Measurements from ENCODE around the gene SLC25A22.

SLC25A22 gene

GRCh38 chr11:820655-821511, 22.8 kb upstream of the SLC25A22 start:
- DNase-seq, result no peak

DNA sequence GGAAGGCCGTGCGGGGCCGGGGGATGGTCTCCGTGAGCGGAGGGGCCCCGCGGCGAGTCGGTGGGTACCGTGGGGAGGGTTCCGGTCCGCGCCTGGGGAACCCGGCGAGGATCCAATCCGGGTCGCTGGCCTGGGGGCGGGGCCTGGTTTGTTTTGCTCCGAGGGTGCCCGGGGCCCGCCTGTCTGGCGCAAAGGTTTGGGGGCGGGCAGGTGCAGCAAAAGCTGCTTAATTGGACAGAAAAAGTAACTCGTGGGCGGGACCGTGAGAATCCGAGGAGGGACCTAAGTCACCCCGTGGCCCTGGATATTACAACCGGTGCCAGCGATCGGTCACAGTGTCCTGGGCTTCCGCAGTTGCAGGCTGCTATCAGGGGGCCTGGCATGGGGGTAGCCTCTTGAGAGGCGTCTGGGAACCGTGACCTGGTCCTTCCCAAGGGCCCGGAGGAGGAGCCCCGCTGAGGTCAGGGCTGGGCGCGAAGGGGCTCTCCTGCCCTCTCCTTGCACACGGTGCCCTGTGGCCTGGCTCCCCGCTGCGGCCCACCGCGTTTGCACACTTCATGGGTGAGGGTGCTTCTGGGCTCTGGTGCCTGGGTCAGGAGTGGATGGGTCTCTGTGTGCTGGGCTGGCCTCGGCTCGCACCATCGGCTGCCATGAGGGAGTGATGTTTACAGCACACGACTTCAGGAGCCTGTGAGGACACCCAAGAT, 22.0 kb upstream of the SLC25A22 start:
- peak; percentile 94 for DNase-seq

DNA sequence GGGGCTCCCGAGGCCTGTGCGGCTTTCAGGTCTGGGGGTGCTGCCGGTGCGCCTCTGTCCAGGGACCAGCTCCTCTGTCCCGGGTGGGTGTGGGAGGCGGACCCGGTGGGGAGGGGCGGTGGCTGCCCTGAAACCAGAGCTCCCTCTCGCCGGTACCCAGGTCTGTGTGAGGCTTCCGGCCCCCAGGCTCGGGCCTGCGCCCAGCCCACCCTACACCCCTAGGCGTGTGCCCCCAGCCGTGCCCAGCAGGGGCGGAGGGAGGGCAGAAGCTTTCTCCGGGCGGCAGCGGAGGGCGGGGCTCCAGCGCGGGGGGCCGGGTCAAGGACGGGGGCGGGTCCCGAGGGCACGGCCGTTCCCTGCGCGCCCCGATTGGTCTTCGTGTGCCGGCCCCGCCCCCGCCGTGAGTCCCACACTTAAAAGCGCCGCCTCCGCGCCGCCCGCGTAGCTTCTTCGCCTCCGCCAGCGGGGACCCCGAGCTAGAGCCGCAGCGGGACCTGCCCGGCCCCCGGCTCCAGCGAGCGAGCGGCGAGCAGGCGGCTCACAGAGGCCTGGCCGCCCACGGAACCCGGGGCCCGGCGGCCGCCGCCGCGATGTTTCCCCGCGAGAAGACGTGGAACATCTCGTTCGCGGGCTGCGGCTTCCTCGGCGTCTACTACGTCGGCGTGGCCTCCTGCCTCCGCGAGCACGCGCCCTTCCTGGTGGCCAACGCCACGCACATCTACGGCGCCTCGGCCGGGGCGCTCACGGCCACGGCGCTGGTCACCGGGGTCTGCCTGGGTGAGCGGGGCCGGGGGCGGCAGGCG, 21.2 kb upstream of the SLC25A22 start:
- peak; percentile 92 for DNase-seq

- DNase-seq, result no peak
Measured at GRCh38 chr11:818396-819128, 20.5 kb upstream of the SLC25A22 start, which contains the start of gene PNPLA2. TSS of gene PNPLA2 (plus strand) at chr11:818914. CDS start at chr11:819719, 805 bp downstream.

- peak; percentile 31 for DNase-seq
Measured at GRCh38 chr11:816433-816779, 18.3 kb upstream of the SLC25A22 start.

- DNase-seq, result no peak
Measured at GRCh38 chr11:815675-816432, 17.8 kb upstream of the SLC25A22 start.

- DNase-seq, result peak; percentile 17
Measured at GRCh38 chr11:813456-814096, 15.5 kb upstream of the SLC25A22 start.

DNA sequence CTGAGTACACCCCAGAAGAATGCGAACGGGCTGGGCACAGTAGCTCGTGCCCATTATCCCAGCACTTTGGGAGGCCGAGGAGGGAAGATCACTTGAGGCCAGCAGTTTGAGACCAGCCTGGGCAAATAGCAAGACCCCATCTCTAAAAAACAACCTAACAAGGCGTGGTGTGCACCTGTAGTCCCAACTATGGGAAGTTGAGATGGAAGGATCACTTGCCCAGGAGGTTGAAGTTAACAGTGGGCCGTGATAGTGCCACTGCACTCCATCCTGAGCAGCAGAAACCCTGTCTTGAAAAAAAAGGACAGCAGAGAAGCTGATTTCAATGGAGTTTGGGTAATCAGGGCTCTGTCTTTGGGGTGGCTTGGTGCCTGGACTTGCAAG, 15.0 kb upstream of the SLC25A22 start:
- DNase-seq, result no peak

GRCh38 chr11:812390-812789, 14.3 kb upstream of the SLC25A22 start:
- DNase-seq, result no peak

DNA sequence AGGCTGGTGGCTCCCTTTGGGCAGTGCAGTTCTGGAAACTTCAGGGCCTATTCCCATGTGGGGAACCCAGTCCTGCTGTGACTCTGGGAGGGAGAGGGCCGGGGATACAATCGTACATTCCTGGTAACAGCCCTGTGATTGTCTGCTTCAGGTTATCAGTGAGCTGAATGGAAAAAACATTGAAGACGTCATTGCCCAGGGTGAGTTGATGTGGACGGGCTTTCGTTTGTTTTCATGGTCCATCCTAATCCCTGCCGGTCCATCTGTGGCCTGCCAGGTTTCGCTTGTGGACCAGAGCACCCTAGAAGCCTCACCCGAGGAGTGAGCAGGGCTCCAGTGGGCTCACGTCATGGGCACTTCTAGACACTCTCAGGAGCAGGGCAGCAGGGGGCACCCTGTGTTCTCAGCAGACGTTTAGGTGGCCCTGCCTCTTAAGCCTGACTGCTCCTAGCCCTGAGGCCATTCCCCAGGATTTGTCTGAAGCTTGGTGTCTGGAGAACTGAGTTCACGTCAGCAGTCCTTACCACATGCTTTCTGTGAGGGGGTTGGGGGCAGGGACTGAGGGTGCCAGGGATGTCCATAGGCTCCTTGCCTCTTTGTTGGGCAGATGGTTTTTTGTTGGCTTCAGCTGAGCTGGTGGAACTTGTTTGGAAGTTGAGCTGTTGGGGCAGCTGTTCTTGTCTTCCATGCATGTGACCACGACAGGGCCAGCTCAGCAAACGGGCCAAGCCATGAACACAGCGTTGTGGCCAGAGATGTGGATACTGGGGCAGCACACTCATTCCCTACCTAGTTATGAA, 13.6 kb upstream of the SLC25A22 start:
- peak; percentile 23 for DNase-seq

DNA sequence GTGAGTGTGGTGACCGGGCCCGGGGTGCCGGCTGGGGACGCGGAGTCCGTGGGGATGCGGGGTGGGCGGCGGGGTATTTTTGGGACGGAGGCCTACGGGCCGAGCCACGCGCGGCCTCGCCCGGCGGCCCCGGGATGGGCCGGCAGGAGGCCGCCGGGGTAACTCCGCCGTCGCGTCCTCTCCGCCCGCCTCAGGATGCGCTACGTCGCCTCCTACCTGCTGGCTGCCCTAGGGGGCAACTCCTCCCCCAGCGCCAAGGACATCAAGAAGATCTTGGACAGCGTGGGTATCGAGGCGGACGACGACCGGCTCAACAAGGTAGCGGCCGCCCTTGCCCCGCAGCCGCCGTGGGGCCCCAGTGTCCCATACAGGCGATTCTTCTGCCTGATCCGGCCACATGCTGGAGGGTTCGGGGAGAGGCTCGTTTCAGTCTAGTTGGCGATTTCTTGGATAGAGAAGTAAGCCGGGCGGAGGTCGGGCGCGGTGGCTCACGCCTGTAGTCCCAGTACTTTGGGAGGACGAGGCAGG, 12.0 kb upstream of the SLC25A22 start:
- DNase-seq, result no peak

DNA sequence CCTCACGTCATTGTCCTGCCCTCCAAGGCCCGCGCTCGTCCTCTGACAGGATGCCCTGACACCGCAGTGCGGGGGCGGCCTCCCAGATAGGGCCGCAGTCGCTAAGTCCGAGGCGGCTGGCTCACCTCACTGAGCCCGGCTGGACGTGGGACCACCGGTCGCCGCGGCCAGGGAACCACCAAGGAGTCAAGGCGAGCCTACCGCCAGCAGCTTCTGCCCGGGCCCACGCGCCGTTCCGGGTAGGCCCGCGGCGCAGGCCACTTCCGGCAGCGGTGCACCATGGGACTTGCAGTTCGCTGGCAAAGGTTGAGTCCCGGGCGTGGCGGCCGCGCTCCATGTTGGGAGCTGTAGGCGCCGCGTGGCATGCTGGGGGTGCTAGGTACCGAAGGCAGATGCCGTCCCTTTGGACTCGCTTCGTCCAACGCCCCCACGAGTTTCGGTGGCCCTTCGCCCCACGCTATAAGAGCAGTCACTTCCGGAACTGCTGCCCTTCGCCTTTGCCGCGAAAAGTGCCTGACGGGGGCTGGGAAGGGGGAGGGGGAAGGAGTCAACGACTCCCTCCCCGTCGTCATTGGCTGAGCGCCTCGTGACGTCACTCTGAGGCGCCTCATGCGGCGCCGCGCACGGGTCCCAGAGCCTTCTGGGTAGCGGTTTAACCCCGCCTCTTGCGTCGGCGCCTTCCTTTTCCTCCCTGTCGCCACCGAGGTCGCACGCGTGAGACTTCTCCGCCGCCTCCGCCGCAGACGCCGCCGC, 11.4 kb upstream of the SLC25A22 start, which contains the start of gene RPLP2:
RPLP2 (plus strand) TSS at position 681 of the 753 bp plus-strand sequence. CDS start 268 bp downstream, outside the sequence.
- peak; percentile 99 for DNase-seq

DNA sequence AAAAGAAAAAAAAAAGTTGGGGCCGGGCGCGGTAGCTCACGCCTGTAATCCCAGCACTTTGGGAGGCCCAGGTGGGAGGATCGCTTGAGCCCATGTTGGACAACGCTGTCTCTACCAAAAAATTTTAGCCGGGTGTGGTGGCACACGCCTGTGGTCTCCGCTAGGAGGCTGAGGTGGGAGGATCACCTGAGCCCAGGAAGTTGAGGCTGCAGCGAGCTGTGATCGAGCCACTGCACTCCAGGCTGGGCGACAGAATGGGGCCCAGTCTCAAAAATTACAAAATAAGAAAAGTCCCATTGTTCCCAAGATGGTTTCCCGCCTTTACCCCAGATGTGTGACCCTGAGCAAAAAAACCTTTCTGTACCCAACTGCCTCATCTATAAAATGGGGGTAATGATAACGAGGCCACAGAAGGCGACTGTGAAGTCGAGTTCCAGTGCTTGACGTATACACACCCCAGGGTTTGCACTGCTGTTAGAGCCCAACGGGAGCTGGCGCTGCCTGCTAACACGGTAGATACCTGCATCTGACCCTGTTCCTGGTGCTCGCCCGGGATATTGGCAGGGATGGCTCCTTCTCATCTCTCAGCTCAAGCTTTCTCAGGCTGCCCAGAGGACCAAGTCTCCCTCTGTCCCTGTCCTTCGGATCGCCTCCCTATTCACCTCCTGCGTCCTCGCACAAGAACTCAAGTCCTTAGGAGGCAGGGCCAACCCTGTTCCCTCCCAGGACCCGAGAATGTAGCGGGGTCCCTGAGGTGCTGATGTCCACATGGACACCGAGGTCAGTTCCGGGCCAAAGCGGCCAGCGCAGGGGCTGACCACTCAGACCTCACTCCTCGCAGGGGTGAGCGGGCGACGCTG, 10.6 kb upstream of the SLC25A22 start:
- DNase-seq, result peak; percentile 77

DNA sequence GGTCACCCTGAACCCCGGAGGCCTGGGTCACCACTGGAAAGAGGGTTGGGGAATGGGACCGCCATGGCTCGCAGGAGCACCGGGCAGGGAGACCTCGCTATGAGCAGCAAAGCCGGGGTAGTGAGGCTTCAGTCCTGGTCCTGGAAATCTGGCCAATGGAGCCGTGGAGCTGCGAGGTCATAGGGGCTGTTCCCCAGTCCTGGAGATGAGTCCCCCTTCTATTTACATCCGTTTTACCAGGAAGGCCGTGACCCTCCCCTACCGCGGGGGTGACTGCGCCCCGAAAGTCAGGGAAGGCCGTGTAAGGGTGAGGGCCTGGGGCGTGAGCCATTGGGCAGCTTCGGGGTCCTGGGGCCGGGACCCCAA, 6.5 kb upstream of the SLC25A22 start:
- peak; percentile 10 for DNase-seq

DNA sequence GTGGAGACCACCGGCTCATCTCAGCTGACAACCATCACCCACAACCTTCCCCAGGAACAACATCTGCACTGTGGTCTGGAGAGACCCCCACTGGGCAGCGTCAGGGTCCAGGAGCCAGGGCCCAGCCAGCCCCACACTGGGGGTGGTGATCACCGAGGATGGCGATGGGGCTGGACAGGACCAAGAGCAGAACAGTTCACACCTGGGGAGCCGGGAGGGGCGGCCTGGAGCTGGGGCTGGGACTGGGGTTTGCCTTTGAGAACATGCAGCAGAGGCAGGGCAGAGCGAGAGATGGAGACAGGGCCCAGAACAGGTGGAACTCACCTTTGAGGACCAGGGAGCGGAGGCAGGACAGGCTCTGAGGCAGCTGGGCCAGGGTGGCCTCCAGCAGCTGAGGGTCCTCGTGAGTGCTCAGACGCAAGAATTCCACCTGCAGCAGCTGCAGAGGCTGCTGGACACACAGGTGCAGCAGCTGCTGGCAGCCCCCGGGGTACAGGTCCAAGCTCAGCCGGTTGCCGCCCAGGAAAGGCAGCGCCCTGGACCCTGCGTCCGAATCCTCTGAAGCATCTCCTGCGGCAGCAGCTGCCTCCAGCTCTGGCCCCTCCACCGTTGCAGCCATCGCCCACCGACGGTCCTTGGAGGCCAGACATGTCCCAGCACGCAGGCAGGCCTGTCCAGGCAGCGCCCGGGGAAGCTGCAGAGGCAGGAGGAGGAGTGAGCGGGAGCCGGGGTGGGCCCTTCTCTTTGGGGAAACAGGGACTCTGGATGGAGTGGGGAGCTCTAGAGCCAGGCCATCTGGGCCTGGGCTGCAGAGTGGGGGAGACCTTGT, 5.9 kb upstream of the SLC25A22 start:
- no peak for DNase-seq

DNA sequence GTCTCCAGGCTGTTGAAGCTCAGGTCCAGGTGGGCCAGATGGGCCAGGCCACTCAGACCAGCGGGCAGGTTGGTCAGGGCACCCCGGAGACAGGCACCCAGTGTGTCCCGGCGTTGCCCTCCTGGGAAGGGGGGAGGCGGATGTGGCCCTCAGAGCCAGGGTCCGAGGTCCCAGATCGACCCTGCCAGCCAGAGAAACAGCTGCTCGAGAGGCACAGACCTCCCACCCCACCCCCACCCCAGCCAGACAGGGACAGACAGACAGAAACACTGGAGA, 5.3 kb upstream of the SLC25A22 start:
- no peak for DNase-seq

GRCh38 chr11:802693-803466, 4.8 kb upstream of the SLC25A22 start:
- no peak for DNase-seq
